EH (cell line): ENCODE measurements around the gene TM7SF3.
"Not testable (repeated sequence)": the region's sequence is repeated elsewhere in the genome, so short reads cannot be mapped to it uniquely, and the experiment has no call there.

ENCODE experiments used
- DNase-seq: peaks from one replicate; pipeline ENCODE4 v3.0.0-alpha.2; 2015; ENCODE audit warnings: low read depth

TM7SF3 gene

GRCh38 chr12:26978801-26979200, 35.4 kb downstream of the TM7SF3 start:
- no peak for DNase-seq

GRCh38 chr12:26976687-26977086, 37.5 kb downstream of the TM7SF3 start:
- DNase-seq = no peak

- no peak for DNase-seq
These were observed 42.2 kb downstream of the TM7SF3 start for GRCh38 chr12:26971963-26972362.

- no peak for DNase-seq
These were observed 44.0 kb downstream of the TM7SF3 start for GRCh38 chr12:26970136-26970535.

GRCh38 chr12:26966842-26967241, 47.3 kb downstream of the TM7SF3 start:
- DNase-seq = no peak

GRCh38 chr12:26963413-26963812, 50.8 kb downstream of the TM7SF3 start:
- DNase-seq = no peak

GRCh38 chr12:26961803-26962202, 52.4 kb downstream of the TM7SF3 start:
- DNase-seq = no peak

- not testable (repeated sequence) for DNase-seq
These were observed 52.8 kb downstream of the TM7SF3 start for GRCh38 chr12:26961391-26961790.

- DNase-seq = no peak
These were observed 60.2 kb downstream of the TM7SF3 start for GRCh38 chr12:26954027-26954426.

GRCh38 chr12:26953447-26953846, 60.7 kb downstream of the TM7SF3 start:
- DNase-seq = no peak

GRCh38 chr12:26948309-26948708, 65.9 kb downstream of the TM7SF3 start:
- no peak for DNase-seq

GRCh38 chr12:26941215-26941594, 73.0 kb downstream of the TM7SF3 start:
- DNase-seq = no peak

GRCh38 chr12:26940516-26941214, 73.5 kb downstream of the TM7SF3 start:
- no peak for DNase-seq

- no peak for DNase-seq
These were observed 74.2 kb downstream of the TM7SF3 start for GRCh38 chr12:26939953-26940352.

- no peak for DNase-seq
These were observed 74.9 kb downstream of the TM7SF3 start for GRCh38 chr12:26939192-26939832.

GRCh38 chr12:26938701-26939062, 75.5 kb downstream of the TM7SF3 start:
- DNase-seq = no peak

GRCh38 chr12:26937863-26938700, 76.1 kb downstream of the TM7SF3 start, which contains the start of the genes FGFR1OP2 and INTS13:
FGFR1OP2 (plus strand) TSS chr12:26938470; CDS start chr12:26954159, 15,689 bp downstream.
INTS13 (minus strand) TSS chr12:26937981; CDS start chr12:26936803, 1,178 bp downstream.
- peak; percentile 99 for DNase-seq

GRCh38 chr12:26937443-26937862, 76.7 kb downstream of the TM7SF3 start:
- no peak for DNase-seq

GRCh38 chr12:26936559-26937442, 77.4 kb downstream of the TM7SF3 start:
- peak; percentile 34 for DNase-seq

- DNase-seq = no peak
These were observed 78.4 kb downstream of the TM7SF3 start for GRCh38 chr12:26935636-26936378.

GRCh38 chr12:26929590-26929989, 84.6 kb downstream of the TM7SF3 start:
- DNase-seq = no peak
